Upper lobe of left lung (tissue), 4 donors: ENCODE data around the gene SART3.

Source experiments
- EP300 ChIP-seq, 4 donors: sonication (generic); formaldehyde crosslinking; IDR thresholded peaks; one replicate each; pipeline ENCODE4 v1.5.1; 2017; ENCODE audit warnings: antibody characterized with exemption in 4 of 4, control low read depth in 2 of 4
- POLR2A ChIP-seq, 4 donors: fragments of 450-650 bp; IDR thresholded peaks; one replicate each; pipeline ENCODE4 v1.5.1; 2016 to 2017; ENCODE audit warnings: antibody characterized with exemption in 4 of 4, mild to moderate bottlenecking in 2 of 4
- POLR2AphosphoS5 ChIP-seq, 2 donors: sonication (generic); formaldehyde crosslinking; IDR thresholded peaks; one replicate each; pipeline ENCODE4 v1.5.1; 2017; ENCODE audit warnings: antibody characterized with exemption in 2 of 2
- TF ChIP-seq, protein P1 (sequence below), 6 experiments: fragments of 450-650 bp in 4 of 6; fragments of 200-600 bp in 2 of 6; sonication (generic) in 2 of 6; IDR thresholded peaks; one replicate each; pipeline ENCODE4 v1.5.1; 2016 to 2019; ENCODE audit warnings: antibody characterized with exemption in 6 of 6

GRCh38 chr12:108589840-108590229, 28.9 kb upstream of the SART3 start:
- TF ChIP-seq, protein P1, sequence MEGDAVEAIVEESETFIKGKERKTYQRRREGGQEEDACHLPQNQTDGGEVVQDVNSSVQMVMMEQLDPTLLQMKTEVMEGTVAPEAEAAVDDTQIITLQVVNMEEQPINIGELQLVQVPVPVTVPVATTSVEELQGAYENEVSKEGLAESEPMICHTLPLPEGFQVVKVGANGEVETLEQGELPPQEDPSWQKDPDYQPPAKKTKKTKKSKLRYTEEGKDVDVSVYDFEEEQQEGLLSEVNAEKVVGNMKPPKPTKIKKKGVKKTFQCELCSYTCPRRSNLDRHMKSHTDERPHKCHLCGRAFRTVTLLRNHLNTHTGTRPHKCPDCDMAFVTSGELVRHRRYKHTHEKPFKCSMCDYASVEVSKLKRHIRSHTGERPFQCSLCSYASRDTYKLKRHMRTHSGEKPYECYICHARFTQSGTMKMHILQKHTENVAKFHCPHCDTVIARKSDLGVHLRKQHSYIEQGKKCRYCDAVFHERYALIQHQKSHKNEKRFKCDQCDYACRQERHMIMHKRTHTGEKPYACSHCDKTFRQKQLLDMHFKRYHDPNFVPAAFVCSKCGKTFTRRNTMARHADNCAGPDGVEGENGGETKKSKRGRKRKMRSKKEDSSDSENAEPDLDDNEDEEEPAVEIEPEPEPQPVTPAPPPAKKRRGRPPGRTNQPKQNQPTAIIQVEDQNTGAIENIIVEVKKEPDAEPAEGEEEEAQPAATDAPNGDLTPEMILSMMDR (IDR thresholded peaks at IDR 0.05): no peak
- no peak for TF ChIP-seq EP300 (IDR thresholded peaks at IDR 0.05)
- no peak for TF ChIP-seq POLR2AphosphoS5 (IDR thresholded peaks at IDR 0.05)
- no peak for TF ChIP-seq POLR2A (IDR thresholded peaks at IDR 0.05)
